GM13977 (cell line): Measurements from ENCODE around the gene PRKAG2.

Experiments used
- DNase-seq: peaks from one replicate; pipeline ENCODE4 v3.0.0; 2012; ENCODE audit warnings: low spot score
- in situ Hi-C: fragments of 300-500 bp; cut with MboI; formaldehyde crosslinking; loops from one replicate; pipeline ENCODE4 v1.12.0; 2022; ENCODE audit warnings: low sequenced_read_pairs, low pct_unique_long_range_greater_than_20kb, mixed read lengths, inconsistent platforms; ENCODE audit not compliant: unreplicated experiment
- TF ChIP-seq, protein P1 (sequence below): IDR thresholded peaks from 2 replicates; pipeline ENCODE4 v1.5.1; 2012; ENCODE audit warnings: mild to moderate bottlenecking, control low read depth; ENCODE audit not compliant: insufficient read depth; ENCODE audit errors: extremely low read depth, missing control alignments

The PRKAG2 gene

DNA sequence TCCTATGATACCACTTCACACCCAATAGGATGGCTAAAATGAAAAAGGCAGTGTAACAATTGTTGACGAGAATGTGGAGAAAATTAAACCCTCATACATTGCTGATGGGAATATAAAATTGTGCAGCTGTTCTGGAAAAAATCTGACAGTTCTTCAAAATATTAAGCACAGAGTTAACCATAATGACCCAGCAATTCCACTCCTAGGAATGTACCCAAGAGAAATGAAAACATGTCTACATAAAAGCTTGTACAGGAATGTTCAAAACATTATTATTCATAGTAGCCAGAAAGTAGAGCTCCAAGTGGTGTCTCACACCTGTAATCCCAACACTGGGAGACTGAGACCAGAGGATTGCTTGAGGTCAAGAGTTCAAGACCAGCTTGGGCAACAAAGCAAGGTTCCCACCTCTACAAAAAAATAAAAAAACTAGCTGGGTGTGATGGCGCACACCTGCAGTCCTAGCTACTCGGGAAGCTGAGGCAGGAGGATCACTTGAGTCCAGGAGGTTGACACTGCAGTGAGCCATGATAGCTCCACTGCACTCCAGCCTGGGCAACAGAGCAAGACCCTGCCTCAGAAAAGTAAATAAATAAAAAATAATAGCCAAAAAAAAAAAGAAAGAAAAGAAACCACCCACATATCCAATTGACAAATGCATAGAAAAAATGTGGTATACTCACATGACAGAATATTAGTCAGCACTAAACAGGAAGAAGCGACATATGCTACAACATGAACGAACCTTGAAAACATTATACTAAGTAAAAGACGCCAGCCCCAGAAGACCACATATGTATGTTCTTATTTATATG is 362.2 kb downstream of the PRKAG2 start:
- TF ChIP-seq, protein P1, sequence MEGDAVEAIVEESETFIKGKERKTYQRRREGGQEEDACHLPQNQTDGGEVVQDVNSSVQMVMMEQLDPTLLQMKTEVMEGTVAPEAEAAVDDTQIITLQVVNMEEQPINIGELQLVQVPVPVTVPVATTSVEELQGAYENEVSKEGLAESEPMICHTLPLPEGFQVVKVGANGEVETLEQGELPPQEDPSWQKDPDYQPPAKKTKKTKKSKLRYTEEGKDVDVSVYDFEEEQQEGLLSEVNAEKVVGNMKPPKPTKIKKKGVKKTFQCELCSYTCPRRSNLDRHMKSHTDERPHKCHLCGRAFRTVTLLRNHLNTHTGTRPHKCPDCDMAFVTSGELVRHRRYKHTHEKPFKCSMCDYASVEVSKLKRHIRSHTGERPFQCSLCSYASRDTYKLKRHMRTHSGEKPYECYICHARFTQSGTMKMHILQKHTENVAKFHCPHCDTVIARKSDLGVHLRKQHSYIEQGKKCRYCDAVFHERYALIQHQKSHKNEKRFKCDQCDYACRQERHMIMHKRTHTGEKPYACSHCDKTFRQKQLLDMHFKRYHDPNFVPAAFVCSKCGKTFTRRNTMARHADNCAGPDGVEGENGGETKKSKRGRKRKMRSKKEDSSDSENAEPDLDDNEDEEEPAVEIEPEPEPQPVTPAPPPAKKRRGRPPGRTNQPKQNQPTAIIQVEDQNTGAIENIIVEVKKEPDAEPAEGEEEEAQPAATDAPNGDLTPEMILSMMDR: no peak
- no peak for DNase-seq
- in situ Hi-C loops: no loop called here

DNA sequence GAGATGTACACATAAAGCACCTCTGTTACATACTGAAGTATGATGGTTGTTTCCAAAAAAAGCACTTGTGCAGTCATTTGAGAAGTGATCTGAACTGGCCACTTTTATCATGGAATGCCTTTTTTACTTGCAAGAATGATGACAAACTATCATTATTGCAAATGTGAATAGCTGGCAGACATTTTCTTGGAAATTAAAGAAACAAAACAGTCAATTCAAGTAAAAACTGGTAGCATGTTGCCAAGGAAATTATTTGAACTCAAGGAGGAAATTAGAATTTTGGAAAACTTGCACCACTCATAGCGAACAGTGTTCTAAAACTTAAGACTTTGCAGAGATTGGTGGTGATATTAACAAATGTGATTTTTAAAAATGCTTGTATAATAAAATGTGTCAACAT is 363.8 kb downstream of the PRKAG2 start:
- in situ Hi-C loops: no loop called here
- TF ChIP-seq, protein P1: no peak
- DNase-seq: no peak

DNA sequence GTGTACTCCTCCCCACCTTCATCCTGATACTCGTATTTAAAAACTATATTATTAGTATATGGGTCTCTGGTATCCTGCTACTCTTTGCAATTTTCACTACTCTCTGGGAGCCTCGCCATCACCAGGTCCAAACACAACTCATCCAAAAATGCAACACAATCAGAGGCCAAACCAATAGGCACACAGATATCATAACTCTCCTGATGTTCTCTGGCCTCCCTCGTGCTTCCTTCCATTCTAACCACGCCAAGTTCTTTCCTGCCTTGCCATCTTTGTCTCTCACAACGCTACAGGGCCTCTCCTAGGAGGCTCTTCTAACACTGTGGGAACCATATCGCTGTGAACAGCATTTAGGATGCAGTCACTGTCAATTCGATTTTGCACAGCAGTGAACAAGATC is 364.6 kb downstream of the PRKAG2 start:
- no peak for DNase-seq
- in situ Hi-C loops: no loop called here
- TF ChIP-seq, protein P1: no peak

DNA sequence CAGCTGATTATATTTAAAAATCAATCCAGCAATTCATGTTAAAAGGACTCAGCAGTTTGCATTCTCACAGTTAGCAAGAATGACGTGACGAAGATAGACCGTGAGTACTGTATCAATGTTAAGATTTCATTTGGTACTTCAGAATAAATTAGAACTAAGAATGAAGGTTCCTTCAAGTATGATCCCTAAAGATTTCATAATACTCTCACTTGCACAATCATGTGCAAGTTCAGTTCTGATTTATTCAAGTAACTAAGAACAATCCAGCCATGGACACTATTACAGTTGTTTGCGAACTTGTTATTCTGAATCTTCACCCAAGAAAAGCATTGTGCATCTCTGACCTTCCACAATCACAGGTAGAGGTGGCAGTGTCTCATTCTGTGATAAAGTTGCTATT is 365.0 kb downstream of the PRKAG2 start:
- TF ChIP-seq, protein P1: no peak
- in situ Hi-C loops: no loop called here
- DNase-seq: no peak

DNA sequence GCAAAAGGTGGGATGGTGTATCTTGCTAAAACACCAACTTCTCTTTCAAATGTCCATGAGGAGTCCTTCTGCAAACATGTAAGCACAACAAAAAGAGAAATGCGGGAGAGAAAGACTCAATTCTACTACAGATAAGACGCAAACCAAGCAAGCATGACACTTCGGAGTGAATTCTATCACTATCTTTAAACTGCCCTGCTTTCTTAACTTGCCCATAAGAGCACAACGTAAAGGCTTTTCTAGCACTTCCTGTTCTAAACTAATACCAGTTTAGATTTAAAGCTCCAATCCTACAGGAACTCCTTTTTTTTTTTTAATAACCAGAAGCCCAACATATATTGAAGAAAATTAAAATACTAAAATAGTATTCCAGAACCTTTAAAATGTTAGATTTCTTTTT is 365.6 kb downstream of the PRKAG2 start:
- TF ChIP-seq, protein P1: no peak
- DNase-seq: no peak
- in situ Hi-C loops: no loop called here

DNA sequence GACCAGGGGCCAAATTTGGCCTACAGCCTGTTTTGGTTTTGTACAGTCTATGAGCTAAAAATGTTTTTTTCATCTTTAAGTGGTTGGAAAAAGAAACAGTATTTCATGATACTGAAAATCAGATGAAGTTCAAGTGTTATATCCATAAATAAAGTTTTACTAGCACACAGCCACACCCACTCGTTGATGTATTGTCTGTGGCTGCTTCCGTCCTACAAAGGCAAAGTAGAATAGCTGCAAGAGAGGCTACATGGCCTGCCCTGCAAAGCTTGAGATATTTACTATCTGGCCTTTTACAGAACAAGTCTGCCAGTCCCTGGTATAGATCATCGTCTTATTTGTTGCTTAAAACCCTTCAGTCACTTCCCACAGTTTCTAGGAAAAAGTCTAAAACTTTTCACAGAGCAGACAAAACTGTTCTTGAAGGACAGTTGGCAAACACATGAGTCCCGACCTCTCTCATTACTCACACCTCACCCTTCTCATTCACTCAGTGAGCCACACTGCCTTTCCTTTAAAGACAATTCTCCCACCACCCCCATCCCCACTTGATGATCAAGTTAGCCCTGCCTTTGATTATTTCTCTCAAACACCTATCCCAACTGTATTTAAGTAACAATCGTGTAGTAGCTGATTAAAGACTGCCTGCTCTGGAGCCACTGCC is 367.1 kb downstream of the PRKAG2 start:
- in situ Hi-C loops: no loop called here
- TF ChIP-seq, protein P1: no peak
- no peak for DNase-seq
